SW 1271 (cell line): ENCODE results near the gene MPZ.
"Not testable (repeated sequence)": the region's sequence is repeated elsewhere in the genome, so short reads cannot be mapped to it uniquely, and the experiment has no call there.

Experiments used
- DNase-seq, 2 experiments: peaks; one replicate each; lab custom pipeline; 2025; lab: John Stamatoyannopoulos, UW

Gene MPZ

GRCh38 chr1:161255955-161256520, 53.7 kb downstream of the MPZ start:
- DNase-seq, result not testable (repeated sequence)

GRCh38 chr1:161255302-161255701, 54.5 kb downstream of the MPZ start:
- DNase-seq, result not testable (repeated sequence)
